ENCODE measurements around the gene IL24.

The IL24 gene

GRCh38 chr1:206929524-206929923 is 32.3 kb downstream of the IL24 start:
- no peak for DNase-seq

- peak in 1 of 4 experiments; percentile 11 for DNase-seq
These were observed 33.1 kb downstream of the IL24 start for GRCh38 chr1:206930210-206930798.

- no peak for DNase-seq
These were observed 34.5 kb downstream of the IL24 start for GRCh38 chr1:206931709-206932108.

- DNase-seq: no peak
These were observed 34.9 kb downstream of the IL24 start for GRCh38 chr1:206932177-206932576.

- DNase-seq: peak; percentile 55 to 69 (median 63)
These were observed 36.2 kb downstream of the IL24 start for GRCh38 chr1:206933333-206933945.

- DNase-seq: peak in 2 of 4 experiments; percentile 10 to 28
These were observed 38.3 kb downstream of the IL24 start for GRCh38 chr1:206935491-206936067.

DNA sequence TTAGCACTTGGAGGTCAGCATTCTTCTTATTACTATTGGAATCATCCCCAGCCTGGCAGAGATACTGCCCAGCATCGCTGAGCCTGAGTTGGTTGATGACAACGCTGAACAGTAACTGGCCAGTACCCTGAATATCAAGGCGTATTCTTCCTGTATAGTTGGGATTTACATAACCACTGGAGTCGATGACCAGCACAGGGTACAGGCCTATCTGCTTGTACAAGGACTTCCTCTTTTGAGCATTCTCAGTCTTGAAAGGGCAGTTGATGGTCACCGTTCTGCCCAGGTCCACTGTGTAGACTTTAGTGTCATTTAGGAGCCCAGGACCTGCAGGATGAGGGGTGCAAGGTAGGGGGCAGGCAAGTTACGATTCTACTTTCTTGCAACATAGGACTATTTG is 40.2 kb downstream of the IL24 start:
- no peak for DNase-seq

- DNase-seq: no peak
These were observed 41.9 kb downstream of the IL24 start for GRCh38 chr1:206939131-206939530.

DNA sequence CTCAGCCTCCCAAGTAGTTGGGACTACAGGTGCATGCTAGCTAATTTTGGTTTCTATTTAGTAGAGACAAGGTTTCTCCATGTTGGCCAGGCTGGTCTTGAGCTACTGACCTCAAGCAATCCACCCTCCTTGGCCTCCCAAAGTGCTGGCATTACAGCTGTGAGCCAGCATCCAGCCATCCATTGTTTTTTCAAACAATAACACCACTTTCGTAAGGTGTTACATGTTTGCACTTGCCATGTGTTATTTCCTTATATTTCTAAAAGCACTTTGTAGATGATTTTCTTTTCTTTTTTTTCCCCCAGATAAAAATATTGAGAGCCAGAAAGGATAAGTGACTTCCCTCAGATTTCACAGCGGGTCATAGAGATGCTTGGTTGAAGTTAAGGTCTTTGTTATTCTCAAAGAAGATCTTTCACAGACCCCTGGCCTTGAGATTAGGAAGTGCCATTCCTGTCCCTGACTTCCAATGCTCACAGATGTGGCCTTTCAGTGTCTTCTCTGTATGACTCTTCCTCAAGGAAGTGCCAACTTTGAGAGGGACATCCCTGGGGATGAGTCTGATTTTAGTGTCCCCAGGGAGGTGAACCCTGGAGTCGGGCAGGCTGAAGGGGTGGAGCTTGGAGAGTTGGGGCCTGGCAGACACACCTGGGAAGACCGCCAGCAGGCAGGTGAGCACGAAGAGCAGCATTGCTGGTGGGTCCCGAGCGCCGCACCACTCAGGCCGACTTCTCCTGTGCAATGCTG is 42.8 kb downstream of the IL24 start:
- DNase-seq: no peak

GRCh38 chr1:206940588-206940936 is 43.3 kb downstream of the IL24 start:
- no peak for DNase-seq

DNA sequence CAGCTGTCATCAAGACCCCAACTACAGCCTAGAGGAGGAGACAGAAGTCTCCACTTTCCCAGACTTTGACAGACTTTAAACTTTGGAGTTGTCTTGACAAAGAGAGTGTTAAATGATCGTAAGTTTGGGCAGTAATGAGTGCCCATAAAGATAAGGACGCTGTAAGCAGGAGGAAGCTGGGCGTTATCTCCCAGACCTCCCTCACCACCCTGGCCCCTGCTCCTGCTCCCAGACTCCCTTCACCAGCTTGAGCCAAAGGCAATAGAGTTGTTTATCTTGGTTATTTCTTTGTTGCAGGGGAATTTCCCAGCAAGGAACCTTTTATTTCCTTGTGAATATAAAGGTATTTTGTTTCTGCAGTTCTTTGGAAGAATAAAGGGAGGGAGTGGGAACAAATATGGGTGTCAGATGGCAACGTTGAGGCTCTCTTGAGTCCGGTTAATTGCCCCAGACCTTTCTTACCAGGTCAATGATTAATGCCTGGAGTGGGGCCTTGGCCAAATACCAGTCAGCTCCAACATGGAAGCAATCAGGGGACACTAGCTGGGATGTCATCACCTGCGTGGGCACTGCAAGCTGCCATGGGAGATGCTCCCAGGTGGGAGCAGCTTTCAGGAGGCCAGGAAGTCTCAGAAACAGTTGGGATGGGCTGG is 44.6 kb downstream of the IL24 start:
- no peak for DNase-seq

GRCh38 chr1:206944703-206945102 is 47.5 kb downstream of the IL24 start:
- DNase-seq: no peak

DNA sequence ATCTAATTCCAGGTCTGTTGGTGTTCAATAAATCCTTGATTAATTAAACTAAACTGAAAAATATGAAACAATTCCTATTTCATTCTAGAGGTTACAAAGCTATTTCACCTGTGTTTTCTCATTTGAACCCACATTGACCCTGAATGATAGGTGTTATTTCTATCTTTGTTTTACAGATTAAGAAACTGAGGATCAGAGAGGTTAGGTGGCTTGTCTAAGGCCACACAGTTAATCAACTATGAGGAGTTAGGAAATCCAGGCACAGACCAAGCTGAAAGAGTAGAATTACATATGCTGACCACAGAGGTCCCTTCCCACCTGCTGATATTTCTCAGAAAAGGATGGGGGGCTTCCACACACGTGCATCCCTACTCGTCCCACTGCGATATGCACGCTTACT is 48.5 kb downstream of the IL24 start:
- DNase-seq: no peak

DNA sequence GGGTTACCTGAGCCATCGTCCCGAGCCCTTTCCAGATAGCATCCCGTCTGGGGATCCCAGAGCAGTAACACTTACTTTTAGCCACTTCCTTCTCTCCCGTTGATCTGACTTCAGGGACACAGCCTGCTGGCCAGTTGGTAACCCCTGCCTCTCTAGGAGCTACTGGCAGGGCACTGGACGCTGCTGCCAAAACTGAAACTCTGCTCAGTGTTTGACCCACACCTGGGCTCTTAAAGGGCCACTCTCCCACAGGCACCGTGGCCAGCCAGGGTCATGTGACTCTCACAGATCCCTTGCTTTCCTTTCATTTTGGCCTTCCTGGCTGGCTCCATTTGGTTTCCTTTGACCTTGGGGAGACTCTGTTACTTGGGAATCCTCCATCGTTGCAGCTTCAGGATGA is 49.0 kb downstream of the IL24 start, which contains the start of gene PIGR:
Gene PIGR, minus strand, starts transcription at position 206 of the 400 bp plus-strand sequence. CDS start 5,935 bp downstream, outside the sequence.
- no peak for DNase-seq

DNA sequence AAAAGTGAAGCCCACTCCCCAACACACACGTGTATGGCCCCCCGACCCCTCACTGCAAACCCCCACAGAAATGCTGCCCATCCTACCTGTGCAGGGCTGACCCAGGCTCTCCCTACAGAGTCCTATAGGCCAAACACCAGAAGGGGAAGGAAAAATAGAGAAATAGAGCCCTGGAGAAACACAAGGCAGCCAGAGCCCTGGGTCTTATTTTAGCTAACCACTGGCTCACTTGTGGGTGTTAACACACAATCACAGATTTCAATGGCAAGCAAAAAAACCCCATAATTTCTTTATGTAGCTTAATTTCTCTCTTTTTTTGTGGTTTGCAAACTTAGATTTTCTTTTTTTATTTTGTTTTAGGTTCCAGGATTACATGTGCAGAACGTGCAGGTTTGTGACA is 50.0 kb downstream of the IL24 start:
- no peak for DNase-seq

- DNase-seq: no peak
These were observed 52.0 kb downstream of the IL24 start for GRCh38 chr1:206949208-206949607.

DNA sequence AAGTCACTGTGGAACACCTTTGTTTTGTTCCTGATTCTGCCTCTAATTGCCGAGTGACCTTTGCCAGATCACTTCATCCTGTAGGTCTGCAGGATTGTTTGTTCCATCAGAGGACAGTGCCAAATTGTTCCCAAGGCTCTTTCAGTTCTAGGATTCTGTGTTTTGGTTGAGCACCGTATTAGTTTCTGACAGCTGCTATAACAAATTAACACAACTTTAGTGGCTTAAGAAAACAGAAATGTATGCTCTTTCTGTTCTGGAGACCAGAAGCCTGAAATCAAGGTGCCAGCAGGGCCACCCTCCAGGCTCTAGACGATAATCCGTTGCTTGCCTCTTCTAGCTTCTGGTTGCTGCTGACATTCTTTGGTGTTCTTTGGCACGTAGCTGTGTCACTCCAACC is 52.4 kb downstream of the IL24 start:
- no peak for DNase-seq

DNA sequence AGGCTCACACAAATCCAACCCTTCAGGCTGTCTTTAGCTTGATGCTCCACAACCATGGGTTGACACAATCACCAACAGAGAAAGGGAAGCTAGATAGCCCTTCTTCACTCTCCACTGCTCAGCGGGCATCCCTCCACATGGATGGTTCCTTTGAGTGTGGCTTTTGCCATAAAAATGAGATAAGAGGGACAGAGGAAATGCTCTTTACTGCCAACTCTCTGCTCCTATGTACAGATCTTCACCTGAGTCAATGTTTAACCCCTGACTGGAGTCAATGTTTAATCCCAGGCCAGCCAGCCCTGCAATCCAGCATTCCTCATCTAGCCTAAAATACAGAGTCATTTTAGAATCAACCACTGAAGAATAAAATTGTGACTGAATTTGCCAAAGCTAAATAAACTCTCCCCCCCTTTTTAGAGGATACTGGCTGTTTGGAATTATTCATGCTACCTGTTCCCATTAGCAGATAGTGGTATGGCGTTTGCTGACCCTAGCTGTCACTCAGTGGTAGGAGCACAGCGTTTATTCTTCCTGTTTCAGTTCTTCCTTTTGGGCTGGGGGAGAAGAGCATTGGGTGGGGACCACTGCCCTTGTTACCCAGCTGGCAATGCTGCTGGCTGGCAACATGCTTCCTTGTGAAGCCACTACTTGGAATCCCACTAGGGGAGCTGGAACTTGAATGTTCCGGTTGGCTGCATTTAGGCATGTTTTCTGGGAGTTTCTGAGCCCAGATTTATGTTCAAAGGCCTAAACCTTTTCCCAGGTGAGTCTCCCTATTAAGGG is 54.3 kb downstream of the IL24 start:
- no peak for DNase-seq

GRCh38 chr1:206952171-206952570 is 54.9 kb downstream of the IL24 start:
- no peak for DNase-seq

GRCh38 chr1:206953126-206953525 is 55.9 kb downstream of the IL24 start:
- no peak for DNase-seq

- DNase-seq: no peak
These were observed 56.4 kb downstream of the IL24 start for GRCh38 chr1:206953626-206954025.
